Measurements from ENCODE around the gene ERGIC2.
"Not testable (repeated sequence)": the region's sequence is repeated elsewhere in the genome, so short reads cannot be mapped to it uniquely, and the experiment has no call there.

The ERGIC2 gene, protein sequence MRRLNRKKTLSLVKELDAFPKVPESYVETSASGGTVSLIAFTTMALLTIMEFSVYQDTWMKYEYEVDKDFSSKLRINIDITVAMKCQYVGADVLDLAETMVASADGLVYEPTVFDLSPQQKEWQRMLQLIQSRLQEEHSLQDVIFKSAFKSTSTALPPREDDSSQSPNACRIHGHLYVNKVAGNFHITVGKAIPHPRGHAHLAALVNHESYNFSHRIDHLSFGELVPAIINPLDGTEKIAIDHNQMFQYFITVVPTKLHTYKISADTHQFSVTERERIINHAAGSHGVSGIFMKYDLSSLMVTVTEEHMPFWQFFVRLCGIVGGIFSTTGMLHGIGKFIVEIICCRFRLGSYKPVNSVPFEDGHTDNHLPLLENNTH

DNA sequence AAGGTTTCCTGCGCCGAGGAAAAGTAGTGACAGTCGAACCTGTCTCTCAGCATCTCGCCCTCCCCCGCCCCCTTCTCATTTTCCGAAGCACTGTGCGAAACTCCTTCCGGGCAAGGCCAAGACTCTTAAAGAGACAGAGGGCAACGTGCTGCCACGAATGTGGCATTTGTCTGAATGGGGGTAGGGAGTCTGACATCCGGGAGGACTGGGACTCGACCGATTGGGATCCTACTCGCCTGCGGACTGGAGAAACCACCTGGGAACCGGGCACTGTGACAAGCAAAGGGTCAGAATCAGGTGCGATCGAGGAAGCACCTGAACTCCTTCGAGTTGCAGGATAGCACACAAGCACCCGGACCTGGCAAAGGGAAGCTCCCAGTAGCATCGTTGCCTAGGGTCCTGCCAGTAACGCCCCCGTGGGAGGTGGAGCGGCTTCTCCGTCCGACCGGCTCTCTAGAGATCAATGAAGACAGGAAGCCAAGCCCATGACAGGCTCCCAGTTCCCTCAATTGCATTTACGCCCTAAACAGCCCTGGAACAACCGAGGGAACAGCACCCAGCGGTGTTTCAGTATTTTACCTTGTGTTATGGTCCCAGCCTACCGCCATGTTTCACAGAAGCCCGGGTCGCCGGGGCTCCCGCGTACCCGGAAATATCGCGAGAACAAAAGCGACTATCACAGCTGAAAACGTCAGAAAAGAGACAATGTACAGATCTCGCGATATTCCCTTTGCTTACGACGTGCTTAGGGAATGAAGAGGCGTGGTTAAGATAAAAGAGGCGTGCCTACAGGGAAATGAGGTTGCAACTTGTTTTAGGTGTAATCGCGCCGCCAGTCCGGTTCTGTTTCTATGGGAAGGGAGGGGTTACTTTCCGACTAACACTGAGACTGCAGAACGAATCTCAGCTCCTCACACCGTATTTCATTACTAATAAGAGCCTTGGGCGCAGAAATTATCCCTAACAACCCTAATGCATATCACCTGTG lies at the start of gene ERGIC2:
Gene ERGIC2, minus strand, starts transcription at position 637 of the 988 bp plus-strand sequence. CDS start 9,539 bp downstream, outside the sequence.
- DNase-seq = peak; percentile 98

DNA sequence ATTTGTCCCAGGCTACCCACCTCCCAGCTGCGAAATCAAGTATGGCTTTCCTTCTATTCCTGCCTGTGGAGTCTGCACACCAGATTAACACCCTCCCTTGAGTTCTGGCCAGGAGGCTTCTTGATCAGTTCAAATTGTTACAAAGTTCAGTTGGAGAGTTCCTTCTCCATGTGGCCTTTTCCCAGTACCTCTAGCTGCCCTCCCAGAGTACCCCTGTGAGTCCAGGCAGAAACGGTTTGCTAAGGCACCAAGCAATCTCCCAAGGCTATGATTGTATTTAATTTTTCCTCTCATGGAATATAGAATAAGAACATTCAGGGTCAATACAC lies 49.7 kb upstream of the ERGIC2 start:
- DNase-seq = no peak

GRCh38 chr12:29429999-29430715 lies 49.2 kb upstream of the ERGIC2 start:
- DNase-seq = no peak

DNA sequence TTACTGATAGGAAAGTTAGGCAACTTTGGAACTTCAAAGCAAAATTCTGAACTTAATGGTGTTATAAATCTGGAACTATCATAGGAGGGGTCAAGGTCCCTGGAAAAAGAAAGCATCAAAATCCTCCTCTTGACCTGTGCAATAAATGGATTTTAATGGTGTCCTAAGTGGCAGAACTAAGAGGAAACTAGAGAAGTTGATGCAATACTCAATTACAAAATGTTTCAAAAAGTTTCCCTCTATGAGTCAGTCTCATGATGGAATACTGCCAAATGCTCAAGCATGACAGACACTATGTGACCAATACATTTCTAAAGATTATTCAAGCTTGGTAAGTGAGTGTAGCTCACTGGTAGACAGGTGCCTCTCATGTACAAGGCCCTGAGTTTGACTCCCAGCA lies 47.7 kb upstream of the ERGIC2 start:
- peak; percentile 4 for DNase-seq

DNA sequence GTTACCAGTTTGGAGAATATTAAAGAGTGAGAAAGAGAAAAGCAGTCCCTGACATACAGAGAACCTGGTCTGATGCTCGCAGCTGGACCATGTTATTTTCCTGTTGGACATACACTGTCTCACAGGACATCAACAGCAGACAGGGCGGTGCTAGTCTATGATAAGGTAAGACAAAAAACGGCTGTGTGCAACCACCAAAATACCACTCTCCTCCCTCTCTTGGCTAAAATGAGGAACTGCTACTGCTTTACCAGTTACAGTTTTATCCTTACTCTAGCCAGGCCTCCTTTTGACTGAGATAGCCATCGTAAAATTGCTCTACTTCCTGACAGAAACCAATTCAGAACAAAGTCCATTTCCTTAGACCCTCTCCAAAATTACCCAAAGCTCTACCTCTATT lies 47.0 kb upstream of the ERGIC2 start:
- peak; percentile 31 for DNase-seq

- no peak for DNase-seq
Observed at GRCh38 chr12:29426498-29426897, 45.5 kb upstream of the ERGIC2 start.

DNA sequence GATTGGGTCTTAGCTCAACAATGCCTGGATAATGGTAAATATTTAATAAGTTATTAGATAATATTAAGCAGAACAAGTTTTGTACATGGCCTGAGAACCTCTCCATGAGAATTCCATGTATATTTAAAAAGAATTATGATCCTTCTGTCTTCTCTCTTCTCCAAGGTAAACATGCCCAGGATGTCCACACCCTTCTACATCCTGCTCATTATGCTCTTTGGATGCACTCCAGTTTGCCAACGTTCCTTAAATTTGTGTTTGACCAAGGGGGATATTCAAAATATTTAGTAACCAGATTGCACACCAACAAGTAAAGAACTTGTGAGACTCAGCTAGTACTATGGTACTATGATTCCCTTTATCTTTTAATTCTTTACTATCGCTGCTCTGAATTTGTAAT lies 44.8 kb upstream of the ERGIC2 start:
- DNase-seq = no peak

- no peak for DNase-seq
Observed at GRCh38 chr12:29416748-29417147, 35.8 kb upstream of the ERGIC2 start.

GRCh38 chr12:29415111-29415510 lies 34.1 kb upstream of the ERGIC2 start:
- no peak for DNase-seq

DNA sequence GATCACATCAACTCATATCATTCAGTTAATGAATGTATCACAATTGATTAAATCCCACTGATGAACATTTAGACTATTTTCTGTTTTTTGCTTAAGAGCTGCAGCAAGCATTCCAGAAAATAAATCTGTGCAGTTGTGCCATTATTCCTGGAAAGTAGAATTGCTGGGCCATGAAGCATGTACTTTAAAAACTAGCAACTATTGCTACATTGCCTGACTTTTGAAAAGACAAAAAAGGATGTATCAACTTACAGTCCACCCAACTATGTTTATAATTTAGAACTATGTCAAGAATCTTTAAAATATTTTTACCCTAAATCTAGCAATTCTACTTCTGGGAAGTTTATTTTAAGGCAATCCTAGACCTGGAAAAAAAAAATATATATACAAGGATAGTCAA lies 33.4 kb upstream of the ERGIC2 start:
- no peak for DNase-seq

GRCh38 chr12:29405561-29405960 lies 24.6 kb upstream of the ERGIC2 start:
- no peak for DNase-seq

GRCh38 chr12:29403991-29404390 lies 23.0 kb upstream of the ERGIC2 start:
- no peak for DNase-seq

GRCh38 chr12:29402437-29402836 lies 21.5 kb upstream of the ERGIC2 start:
- DNase-seq = no peak

DNA sequence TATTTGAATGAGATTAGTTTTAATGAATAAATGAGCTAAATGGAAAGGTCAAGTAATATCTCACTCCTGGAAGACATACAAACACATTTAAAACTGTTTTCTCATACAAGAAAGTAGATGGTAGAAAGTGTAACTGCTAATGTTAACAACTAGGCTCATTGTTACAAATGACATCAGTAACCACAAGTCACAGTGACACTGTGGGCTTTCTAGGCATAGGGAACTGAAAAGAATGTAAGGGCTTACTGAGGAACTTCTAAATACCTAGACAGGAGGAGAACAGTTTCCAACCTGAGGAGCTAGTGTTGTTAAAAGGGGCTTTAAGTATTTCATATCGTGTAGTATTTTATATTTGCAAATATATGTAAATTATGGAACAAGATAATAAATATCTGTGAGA lies 17.5 kb upstream of the ERGIC2 start:
- DNase-seq = no peak

GRCh38 chr12:29396774-29397173 lies 15.8 kb upstream of the ERGIC2 start:
- no peak for DNase-seq

- DNase-seq = no peak
Observed at GRCh38 chr12:29395356-29395755, 14.4 kb upstream of the ERGIC2 start.

DNA sequence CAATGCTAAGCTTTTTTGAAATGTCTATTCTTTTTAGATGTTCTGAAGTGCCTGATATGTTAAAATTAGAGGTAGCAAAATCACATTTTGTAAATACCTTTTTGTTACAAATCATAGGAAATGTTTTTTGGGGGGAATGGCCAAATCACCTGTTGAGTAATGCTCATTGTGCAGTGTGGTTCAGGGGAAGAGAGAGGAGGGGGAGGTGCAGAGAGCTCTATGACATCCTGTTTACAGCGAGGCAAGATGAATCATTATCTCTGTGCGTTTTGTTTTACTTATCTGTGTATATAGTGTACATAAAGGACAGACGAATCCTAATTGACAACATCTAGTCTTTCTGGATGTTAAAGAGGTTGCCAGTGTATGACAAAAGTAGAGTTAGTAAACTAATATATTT lies 9.4 kb upstream of the ERGIC2 start:
- peak; percentile 62 for DNase-seq

DNA sequence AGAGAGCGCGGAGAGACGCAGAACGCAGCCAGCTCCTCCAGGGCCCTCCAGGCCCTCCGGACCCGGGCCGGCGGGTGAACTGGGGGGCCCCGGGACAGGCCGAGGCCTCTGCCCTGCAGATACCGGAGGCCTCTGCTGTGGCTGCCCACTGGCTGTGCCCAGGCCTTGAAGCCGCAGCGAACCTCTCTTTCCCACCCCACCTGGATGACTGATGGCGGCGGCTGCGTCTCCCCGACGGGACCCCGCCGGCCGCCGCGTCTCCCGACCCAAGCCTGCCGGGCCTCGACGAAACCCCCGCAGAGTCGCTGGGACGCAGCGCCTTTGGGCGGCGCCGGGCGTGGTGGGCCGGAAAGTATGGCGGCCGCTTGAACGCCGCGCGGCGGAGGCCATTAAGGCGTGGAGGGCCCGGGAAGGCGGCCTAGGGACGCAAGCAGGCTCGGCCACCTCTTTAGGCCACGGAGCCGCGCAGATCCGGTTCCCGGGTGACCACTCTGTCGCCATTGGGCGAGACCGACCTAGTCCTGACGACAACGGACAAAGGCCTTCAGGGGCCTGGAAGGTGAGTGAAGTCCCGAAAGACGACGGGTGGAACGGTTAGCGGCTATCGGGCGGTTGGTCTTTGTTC lies 8.4 kb upstream of the ERGIC2 start:
- DNase-seq = no peak

GRCh38 chr12:29386084-29386680 lies 5.2 kb upstream of the ERGIC2 start:
- DNase-seq = not testable (repeated sequence)

GRCh38 chr12:29385194-29385593 lies 4.2 kb upstream of the ERGIC2 start:
- not testable (repeated sequence) for DNase-seq

DNA sequence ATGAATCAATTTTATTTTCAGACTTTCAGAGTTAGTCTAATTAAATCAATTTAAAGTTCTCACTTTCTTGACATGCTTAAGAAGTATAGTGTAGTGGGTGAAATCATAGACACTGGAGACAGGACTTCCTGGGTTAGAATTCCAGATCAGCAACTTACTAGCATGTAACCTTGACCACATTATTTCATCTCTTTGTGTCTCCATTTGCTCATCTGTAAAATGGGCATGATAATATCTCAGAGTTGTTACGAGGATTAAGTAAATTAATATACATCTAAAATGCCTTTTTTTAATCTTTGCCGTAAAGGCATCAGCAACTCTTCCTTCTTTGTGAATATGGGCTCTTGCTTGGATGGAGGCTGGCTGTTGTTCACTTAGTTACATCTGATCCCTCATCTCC lies 1.3 kb upstream of the ERGIC2 start:
- no peak for DNase-seq

GRCh38 chr12:29376118-29376517 lies 4.9 kb downstream of the ERGIC2 start:
- DNase-seq = no peak

All from CD4-positive, alpha-beta T cell treated with Interleukin-21 for 1 hour (primary cell).